ENCODE measurements around the gene TTLL1.

- TF ChIP-seq ZNF24 (IDR thresholded peaks at IDR 0.05) (no peak), RAD21 (CRISPR knock-in tag; conservative IDR thresholded peaks at IDR 0.05 in 1 of 2, IDR thresholded peaks at IDR 0.05 in 1 of 2) (no peak), POU5F1 (IDR thresholded peaks at IDR 0.05; ENCODE audit: borderline replicate concordance, low read depth, low read length, partially characterized antibody) (no peak), CTCF (IDR thresholded peaks at IDR 0.05 in 2 of 3, conservative IDR thresholded peaks at IDR 0.05 in 1 of 3; ENCODE audit: insufficient read depth in 2 of 3, low read depth in 1 of 3, low read length in 3 of 3) (no peak), SNRNP70 (optimal IDR thresholded peaks at IDR 0.05; ENCODE audit: low read depth, low read length) (no peak), EZH2 (IDR thresholded peaks at IDR 0.05; ENCODE audit: borderline replicate concordance, low read depth, low read length) (no peak), CHCHD3 (CRISPR knock-in tag; IDR thresholded peaks at IDR 0.05) (no peak), EP300 (IDR thresholded peaks at IDR 0.05; ENCODE audit: low read length) (no peak), POLR2B (IDR thresholded peaks at IDR 0.05; ENCODE audit: low read depth, partially characterized antibody) (no peak)
These were observed 25.8 kb upstream of the TTLL1 start for GRCh38 chr22:43114958-43115357.

All from K562 (cell line).